ENCODE data around the gene CHST15. TPM values are rescaled to one million over a fixed set of nuclear protein-coding genes. Genes with fewer than 3 reads are reported as not detected.

Gene CHST15
- total and polyA plus RNA-seq, 2 of the 13 experiments (the other 11 are each of a cell fraction or from before 2014, with no cell fraction given): 1.4 to 94.7 TPM

DNA sequence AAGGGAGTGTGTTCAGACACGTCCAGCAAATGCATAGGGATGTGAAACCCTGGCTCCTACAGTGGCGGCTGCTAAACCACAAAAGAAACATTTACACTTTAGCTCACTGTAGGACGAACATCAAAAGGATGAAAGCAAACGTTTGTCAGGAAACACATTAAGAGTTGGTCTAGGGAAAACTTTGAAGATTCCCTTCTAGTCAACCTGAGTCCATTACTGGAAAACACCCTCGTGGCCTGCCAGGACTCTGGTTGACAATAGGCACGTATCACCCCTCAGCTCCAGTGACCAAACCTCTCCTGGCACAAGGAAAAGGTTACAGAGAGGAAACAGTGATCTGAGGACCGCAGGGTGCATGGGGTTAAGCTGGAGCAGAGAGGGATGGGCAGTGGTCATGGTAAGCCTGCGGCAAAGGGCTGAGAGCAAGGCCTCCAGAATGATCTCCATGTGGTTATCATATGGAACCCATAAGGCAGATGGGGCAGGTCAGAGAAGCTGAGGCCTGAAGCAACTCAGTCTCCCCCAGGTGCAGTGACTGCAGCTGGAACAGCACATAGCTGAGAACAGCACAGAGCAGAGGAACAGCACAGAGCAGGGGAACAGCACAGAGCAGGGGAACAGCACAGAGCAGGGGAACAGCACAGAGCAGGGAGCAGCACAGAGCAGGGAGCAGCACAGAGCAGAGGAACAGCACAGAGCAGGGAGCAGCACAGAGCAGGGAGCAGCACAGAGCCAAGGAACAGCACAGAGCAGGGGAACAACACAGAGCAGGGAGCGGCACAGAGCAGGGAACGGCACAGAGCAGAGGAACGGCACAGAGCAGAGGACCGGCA lies 49.9 kb downstream of the CHST15 start (continued):
- TF ChIP-seq, protein P1, sequence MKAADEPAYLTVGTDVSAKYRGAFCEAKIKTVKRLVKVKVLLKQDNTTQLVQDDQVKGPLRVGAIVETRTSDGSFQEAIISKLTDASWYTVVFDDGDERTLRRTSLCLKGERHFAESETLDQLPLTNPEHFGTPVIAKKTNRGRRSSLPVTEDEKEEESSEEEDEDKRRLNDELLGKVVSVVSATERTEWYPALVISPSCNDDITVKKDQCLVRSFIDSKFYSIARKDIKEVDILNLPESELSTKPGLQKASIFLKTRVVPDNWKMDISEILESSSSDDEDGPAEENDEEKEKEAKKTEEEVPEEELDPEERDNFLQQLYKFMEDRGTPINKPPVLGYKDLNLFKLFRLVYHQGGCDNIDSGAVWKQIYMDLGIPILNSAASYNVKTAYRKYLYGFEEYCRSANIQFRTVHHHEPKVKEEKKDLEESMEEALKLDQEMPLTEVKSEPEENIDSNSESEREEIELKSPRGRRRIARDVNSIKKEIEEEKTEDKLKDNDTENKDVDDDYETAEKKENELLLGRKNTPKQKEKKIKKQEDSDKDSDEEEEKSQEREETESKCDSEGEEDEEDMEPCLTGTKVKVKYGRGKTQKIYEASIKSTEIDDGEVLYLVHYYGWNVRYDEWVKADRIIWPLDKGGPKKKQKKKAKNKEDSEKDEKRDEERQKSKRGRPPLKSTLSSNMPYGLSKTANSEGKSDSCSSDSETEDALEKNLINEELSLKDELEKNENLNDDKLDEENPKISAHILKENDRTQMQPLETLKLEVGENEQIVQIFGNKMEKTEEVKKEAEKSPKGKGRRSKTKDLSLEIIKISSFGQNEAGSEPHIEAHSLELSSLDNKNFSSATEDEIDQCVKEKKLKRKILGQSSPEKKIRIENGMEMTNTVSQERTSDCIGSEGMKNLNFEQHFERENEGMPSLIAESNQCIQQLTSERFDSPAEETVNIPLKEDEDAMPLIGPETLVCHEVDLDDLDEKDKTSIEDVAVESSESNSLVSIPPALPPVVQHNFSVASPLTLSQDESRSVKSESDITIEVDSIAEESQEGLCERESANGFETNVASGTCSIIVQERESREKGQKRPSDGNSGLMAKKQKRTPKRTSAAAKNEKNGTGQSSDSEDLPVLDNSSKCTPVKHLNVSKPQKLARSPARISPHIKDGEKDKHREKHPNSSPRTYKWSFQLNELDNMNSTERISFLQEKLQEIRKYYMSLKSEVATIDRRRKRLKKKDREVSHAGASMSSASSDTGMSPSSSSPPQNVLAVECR (CRISPR knock-in tag; IDR thresholded peaks at IDR 0.05; ENCODE audit: borderline replicate concordance): peak; percentile 71; the same call in 1 of the 2 replicates
- TF ChIP-seq CEBPG (CRISPR knock-in tag; IDR thresholded peaks at IDR 0.05) (no peak; the same call in 1 of the 2 replicates), ZSCAN29 (CRISPR knock-in tag; conservative IDR thresholded peaks at IDR 0.05) (peak; percentile 90), CHCHD3 (CRISPR knock-in tag; IDR thresholded peaks at IDR 0.05) (0 out of 2 replicates have a peak, but pooled peaks have one; percentile 22), RAD21 (CRISPR knock-in tag; IDR thresholded peaks at IDR 0.05) (no peak), ZNF263 (CRISPR knock-in tag; IDR thresholded peaks at IDR 0.05) (peak; percentile 98), SMARCC2 (IDR thresholded peaks at IDR 0.05) (no peak), CCAR2 (optimal IDR thresholded peaks at IDR 0.05; ENCODE audit: low read depth, low read length) (no peak), TMF1 (CRISPR knock-in tag; IDR thresholded peaks at IDR 0.05; ENCODE audit: low read depth) (peak; percentile 61; the same call in 1 of the 2 replicates), NKX3-1 (CRISPR knock-in tag; IDR thresholded peaks at IDR 0.05) (peak; percentile 82), SMARCE1 (IDR thresholded peaks at IDR 0.05; ENCODE audit: borderline replicate concordance) (no peak), ZNF619 (CRISPR knock-in tag; IDR thresholded peaks at IDR 0.05) (peak; percentile 67; the same call in 1 of the 2 replicates), AHR (CRISPR knock-in tag; IDR thresholded peaks at IDR 0.05) (0 out of 2 replicates have a peak, but pooled peaks have one; percentile 49), ZNF616 (CRISPR knock-in tag; IDR thresholded peaks at IDR 0.05; ENCODE audit: low read depth) (no peak; the same call in 1 of the 2 replicates), SALL1 (CRISPR knock-in tag; IDR thresholded peaks at IDR 0.05) (peak; percentile 94), RBFOX2 (IDR thresholded peaks at IDR 0.05; ENCODE audit: low read depth, low read length) (no peak), ZNF790 (CRISPR knock-in tag; IDR thresholded peaks at IDR 0.05; ENCODE audit: borderline replicate concordance) (no peak), ATF1 (CRISPR knock-in tag; IDR thresholded peaks at IDR 0.05) (peak; percentile 65)
- TF ChIP-seq, protein P2, sequence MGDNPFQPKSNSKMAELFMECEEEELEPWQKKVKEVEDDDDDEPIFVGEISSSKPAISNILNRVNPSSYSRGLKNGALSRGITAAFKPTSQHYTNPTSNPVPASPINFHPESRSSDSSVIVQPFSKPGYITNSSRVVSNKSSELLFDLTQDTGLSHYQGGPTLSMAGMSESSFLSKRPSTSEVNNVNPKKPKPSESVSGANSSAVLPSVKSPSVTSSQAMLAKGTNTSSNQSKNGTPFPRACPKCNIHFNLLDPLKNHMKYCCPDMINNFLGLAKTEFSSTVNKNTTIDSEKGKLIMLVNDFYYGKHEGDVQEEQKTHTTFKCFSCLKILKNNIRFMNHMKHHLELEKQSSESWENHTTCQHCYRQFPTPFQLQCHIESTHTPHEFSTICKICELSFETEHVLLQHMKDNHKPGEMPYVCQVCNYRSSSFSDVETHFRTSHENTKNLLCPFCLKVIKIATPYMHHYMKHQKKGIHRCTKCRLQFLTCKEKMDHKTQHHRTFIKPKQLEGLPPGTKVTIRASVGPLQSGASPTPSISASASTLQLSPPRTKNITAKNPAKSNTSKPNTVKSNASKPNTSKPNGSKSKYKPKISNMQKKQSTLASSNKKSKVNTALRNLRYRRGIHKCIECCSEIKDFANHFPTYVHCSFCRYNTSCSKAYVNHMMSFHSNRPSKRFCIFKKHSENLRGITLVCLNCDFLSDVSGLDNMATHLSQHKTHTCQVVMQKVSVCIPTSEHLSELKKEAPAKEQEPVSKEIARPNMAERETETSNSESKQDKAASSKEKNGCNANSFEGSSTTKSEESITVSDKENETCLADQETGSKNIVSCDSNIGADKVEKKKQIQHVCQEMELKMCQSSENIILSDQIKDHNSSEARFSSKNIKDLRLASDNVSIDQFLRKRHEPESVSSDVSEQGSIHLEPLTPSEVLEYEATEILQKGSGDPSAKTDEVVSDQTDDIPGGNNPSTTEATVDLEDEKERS (CRISPR knock-in tag; IDR thresholded peaks at IDR 0.05): peak; percentile 96
- TF ChIP-seq, protein P3, sequence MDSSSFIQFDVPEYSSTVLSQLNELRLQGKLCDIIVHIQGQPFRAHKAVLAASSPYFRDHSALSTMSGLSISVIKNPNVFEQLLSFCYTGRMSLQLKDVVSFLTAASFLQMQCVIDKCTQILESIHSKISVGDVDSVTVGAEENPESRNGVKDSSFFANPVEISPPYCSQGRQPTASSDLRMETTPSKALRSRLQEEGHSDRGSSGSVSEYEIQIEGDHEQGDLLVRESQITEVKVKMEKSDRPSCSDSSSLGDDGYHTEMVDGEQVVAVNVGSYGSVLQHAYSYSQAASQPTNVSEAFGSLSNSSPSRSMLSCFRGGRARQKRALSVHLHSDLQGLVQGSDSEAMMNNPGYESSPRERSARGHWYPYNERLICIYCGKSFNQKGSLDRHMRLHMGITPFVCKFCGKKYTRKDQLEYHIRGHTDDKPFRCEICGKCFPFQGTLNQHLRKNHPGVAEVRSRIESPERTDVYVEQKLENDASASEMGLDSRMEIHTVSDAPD (CRISPR knock-in tag; IDR thresholded peaks at IDR 0.05): peak; percentile 100
- TF ChIP-seq, protein P4, sequence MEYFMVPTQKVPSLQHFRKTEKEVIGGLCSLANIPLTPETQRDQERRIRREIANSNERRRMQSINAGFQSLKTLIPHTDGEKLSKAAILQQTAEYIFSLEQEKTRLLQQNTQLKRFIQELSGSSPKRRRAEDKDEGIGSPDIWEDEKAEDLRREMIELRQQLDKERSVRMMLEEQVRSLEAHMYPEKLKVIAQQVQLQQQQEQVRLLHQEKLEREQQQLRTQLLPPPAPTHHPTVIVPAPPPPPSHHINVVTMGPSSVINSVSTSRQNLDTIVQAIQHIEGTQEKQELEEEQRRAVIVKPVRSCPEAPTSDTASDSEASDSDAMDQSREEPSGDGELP (IDR thresholded peaks at IDR 0.05; ENCODE audit: borderline replicate concordance, low read depth): peak; percentile 66; the same call in 1 of the 2 replicates

Data from HepG2 (cell line).